Left ventricle myocardium inferior (tissue), 1 donor: ENCODE data around the gene P2RX2. TPM values are rescaled to one million over a fixed set of nuclear protein-coding genes. Genes with fewer than 3 reads are reported as not detected.

ENCODE experiments used
- DNase-seq: peaks from one replicate; pipeline ENCODE4 v3.0.0-alpha.2; 2020
- H3K27ac ChIP-seq: fragments of 200-600 bp; replicated peaks from 2 replicates; pipeline ENCODE4 v1.8.0; 2021
- H3K27me3 ChIP-seq: fragments of 200-600 bp; 2 replicates; pipeline ENCODE4 v1.8.0; 2021; ENCODE audit warnings: low read depth
- H3K36me3 ChIP-seq: fragments of 200-600 bp; 2 replicates; pipeline ENCODE4 v1.8.0; 2021
- H3K4me1 ChIP-seq: fragments of 200-600 bp; 2 replicates; pipeline ENCODE4 v1.8.0; 2021
- H3K4me3 ChIP-seq: fragments of 200-600 bp; 2 replicates; pipeline ENCODE4 v1.8.0; 2021; ENCODE audit warnings: mild to moderate bottlenecking, moderate library complexity
- H3K9me3 ChIP-seq: fragments of 200-600 bp; replicated peaks from 2 replicates; pipeline ENCODE4 v1.8.0; 2021
- CTCF ChIP-seq: fragments of 200-600 bp; IDR thresholded peaks from 2 replicates; pipeline ENCODE4 v1.8.0; 2021; ENCODE audit warnings: antibody characterized with exemption, mild to moderate bottlenecking, borderline replicate concordance
- intact Hi-C: fragments of 100-400 bp; cut with micrococcal nuclease; formaldehyde crosslinking; loops from one replicate; pipeline ENCODE4 v1.11.0; 2022
- total RNA-seq: library from RNA; stranded (reverse); fragmentation: NEBNext Ultra II Directional; extraction: Animal tissue kit (Norgen Biotek cat#: 25700); gene quantifications from one replicate; pipeline ENCODE4 v1.2.1, GENCODE V29; 2021
- donor health status: DM: no; HTN: yes; CAD: no; lungs with severe emphysema.

Gene P2RX2
- total RNA-seq, 1 donor from 2014 or later: not detected

GRCh38 chr12:132660052-132660451 lies 41.5 kb downstream of the P2RX2 start:
- peaks cover 90% of the 10 kb centered on the region for H3K36me3 ChIP-seq
- H3K27ac ChIP-seq: no peak overlapping the region
- peaks cover 4% of the 10 kb centered on the region for H3K4me1 ChIP-seq
- H3K9me3 ChIP-seq: no peaks in the 10 kb centered on the region
- DNase-seq: no peak
- TF ChIP-seq CTCF: no peak
- no peaks in the 10 kb centered on the region for H3K27me3 ChIP-seq
- no peak overlapping the region for H3K4me3 ChIP-seq
- intact Hi-C loops: no loop called here

DNA sequence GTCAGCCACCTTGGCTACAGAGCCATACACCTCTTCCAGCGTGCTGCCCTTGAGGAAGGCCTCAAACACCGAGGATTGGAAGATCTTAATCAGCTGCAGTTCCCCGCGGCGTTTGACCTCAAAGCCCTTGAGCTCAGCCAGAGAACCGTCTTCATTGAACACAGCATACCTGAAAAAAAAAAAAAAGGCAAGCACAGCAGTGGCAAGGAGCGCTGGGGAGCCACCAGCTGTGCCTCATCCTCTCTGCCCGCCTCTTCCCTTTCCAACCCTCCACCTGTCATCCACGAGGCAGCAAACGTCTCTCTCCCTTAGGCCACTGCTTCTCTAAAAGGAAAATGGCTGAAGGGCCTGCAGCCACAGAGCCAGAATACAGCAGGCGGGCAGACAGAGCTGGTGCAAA lies 42.4 kb downstream of the P2RX2 start:
- H3K4me1 ChIP-seq: peaks cover 4% of the 10 kb centered on the region
- intact Hi-C loops: no loop called here
- H3K4me3 ChIP-seq: no peak overlapping the region
- H3K27me3 ChIP-seq: no peaks in the 10 kb centered on the region
- no peak for DNase-seq
- TF ChIP-seq CTCF: no peak
- H3K36me3 ChIP-seq: peaks cover 92% of the 10 kb centered on the region
- H3K27ac ChIP-seq: no peak overlapping the region
- no peaks in the 10 kb centered on the region for H3K9me3 ChIP-seq

GRCh38 chr12:132661972-132662371 lies 43.4 kb downstream of the P2RX2 start:
- intact Hi-C loops: no loop called here
- peaks cover 92% of the 10 kb centered on the region for H3K36me3 ChIP-seq
- H3K27me3 ChIP-seq: no peaks in the 10 kb centered on the region
- H3K4me3 ChIP-seq: no peak overlapping the region
- no peak overlapping the region for H3K27ac ChIP-seq
- DNase-seq: no peak
- TF ChIP-seq CTCF: no peak
- H3K9me3 ChIP-seq: no peaks in the 10 kb centered on the region
- H3K4me1 ChIP-seq: peaks cover 4% of the 10 kb centered on the region

- Histone ChIP-seq H3K27me3 (no peaks in the 10 kb centered on the region), H3K36me3 (peaks cover 92% of the 10 kb centered on the region), H3K4me1 (peaks cover 4% of the 10 kb centered on the region), H3K27ac (no peak overlapping the region), H3K9me3 (no peaks in the 10 kb centered on the region), H3K4me3 (no peak overlapping the region)
- intact Hi-C loops: no loop called here
- no peak for DNase-seq
- TF ChIP-seq CTCF: no peak
These were observed 44.6 kb downstream of the P2RX2 start for GRCh38 chr12:132662901-132663755.

- no peak for TF ChIP-seq CTCF
- intact Hi-C loops: no loop called here
- DNase-seq: no peak
- no peak overlapping the region for H3K27ac ChIP-seq
- no peaks in the 10 kb centered on the region for H3K9me3 ChIP-seq
- H3K27me3 ChIP-seq: no peaks in the 10 kb centered on the region
- peaks cover 4% of the 10 kb centered on the region for H3K4me1 ChIP-seq
- no peak overlapping the region for H3K4me3 ChIP-seq
- peaks cover 92% of the 10 kb centered on the region for H3K36me3 ChIP-seq
These were observed 45.9 kb downstream of the P2RX2 start for GRCh38 chr12:132664206-132665148.
